Measurements from ENCODE around the gene USP35.

GRCh38 chr11:78262691-78263090, 74.0 kb downstream of the USP35 start:
- TF ChIP-seq CTCF (IDR thresholded peaks at IDR 0.05), result no peak
- no peak for TF ChIP-seq POLR2AphosphoS5 (IDR thresholded peaks at IDR 0.05; ENCODE audit: low read depth, low read length)
- no peak for TF ChIP-seq REST (IDR thresholded peaks at IDR 0.05; ENCODE audit: insufficient read depth in 1 of 2, low read depth in 2 of 2, low read length in 1 of 2)
- TF ChIP-seq SIN3A (IDR thresholded peaks at IDR 0.05; ENCODE audit: borderline replicate concordance, insufficient read depth, low read depth, low read length), result no peak

Data from Panc1 (cell line).